HG03097 (cell line): ENCODE measurements around the gene GATM.

ENCODE experiments used
- ATAC-seq: cut with Tn5 transposase; IDR thresholded peaks from one replicate; pipeline ENCODE4 v1.9.1; 2021; ENCODE audit not compliant: unreplicated experiment, low FRiP score

GATM gene, protein sequence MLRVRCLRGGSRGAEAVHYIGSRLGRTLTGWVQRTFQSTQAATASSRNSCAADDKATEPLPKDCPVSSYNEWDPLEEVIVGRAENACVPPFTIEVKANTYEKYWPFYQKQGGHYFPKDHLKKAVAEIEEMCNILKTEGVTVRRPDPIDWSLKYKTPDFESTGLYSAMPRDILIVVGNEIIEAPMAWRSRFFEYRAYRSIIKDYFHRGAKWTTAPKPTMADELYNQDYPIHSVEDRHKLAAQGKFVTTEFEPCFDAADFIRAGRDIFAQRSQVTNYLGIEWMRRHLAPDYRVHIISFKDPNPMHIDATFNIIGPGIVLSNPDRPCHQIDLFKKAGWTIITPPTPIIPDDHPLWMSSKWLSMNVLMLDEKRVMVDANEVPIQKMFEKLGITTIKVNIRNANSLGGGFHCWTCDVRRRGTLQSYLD

DNA sequence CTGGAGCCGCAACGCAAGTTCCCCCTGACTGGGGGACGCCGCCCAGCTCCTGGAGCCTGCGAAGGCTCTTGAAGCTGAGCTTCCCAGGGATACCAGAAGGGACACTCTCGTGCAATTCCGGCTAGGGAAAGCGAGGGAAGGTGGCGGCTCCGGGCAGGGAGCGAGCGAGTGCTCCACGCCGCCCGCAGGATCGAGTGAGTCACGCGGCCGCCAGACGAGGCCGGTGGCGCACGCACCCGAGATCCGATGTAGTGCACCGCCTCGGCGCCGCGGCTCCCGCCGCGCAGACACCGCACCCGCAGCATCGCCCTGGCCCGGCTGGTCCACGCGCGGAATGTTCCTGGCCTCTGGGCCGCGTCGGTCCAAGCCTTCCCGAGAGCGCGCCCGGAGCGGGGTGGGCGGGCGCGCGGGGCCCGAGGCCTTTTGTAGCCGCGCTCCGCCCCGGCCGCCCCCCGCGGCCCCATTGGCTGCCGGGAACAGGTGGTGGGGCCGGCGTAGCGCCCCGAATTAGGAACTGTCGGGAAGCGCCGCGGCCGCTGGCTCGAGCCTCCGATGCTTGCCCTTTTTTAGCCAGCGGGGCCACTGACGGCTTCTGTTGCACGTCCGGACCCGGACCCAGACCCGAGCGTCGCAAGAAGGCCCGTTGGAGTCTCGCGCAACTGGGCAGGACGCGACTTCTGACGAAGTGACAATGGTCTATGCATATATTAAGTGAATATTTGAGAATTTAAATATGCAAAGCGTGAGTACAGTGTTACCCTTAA lies at the start of gene GATM:
TSS of gene GATM (minus strand) at position 396 of the 764 bp plus-strand sequence. CDS start at position 305, 91 bp downstream.
- ATAC-seq, result peak; percentile 74

DNA sequence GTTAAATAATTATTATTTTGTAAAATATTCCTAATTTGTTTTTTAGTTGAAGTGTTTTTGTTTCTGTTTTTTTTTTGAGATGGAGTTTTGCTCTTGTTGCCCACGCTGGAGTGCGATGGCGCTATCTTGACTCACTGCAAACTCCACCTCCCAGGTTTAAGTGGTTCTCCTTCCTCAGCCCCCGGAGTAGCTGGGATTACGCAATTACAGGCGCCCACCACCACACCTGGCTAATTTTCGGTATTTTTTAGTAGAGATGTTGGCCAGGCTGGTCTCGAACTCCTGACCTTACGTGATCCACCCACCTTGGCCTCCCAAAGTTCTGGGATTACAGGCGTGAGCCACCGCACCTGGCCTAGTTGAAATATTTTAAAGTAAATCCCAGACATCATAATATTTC lies 48.7 kb upstream of the GATM start:
- no peak for ATAC-seq

DNA sequence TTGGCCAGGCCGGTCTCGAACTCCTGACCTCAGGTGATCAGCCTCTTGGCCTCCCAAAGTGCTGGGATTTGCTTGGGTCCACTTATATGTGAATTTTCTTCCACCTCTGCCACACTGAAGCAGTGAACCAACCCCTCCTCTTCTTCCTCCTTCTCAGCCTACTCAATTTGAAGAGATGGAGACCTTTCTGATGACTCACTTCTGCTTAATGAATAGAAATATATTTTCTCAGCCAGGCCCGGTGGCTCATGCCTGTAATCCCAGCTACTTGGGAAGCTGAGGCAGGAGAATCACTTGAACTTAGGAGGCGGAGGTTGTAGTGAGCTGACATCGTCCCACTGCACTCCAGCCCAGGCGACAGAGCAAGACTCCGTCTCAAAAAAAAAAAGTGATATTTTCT lies 46.8 kb upstream of the GATM start:
- ATAC-seq, result no peak

DNA sequence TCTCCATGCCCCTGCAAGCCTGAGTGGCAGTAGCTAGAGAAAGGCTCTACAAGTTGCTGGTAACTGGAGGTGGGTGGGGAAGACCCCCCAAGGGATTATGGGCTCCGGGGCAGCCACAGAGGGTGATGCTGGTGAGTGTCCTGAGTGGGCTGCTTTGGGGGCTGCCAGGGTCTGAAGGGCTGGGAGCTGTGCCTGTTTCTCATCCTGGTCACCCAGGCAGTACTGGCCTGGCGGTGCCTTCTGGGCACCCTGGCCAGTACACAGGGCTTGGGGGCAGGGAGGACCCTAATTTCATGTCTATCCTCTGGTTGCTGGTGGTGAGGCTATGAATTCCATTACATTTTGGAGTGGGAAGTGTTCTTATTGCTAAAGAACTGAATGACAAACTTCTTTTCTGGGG lies 46.1 kb upstream of the GATM start:
- ATAC-seq, result no peak

DNA sequence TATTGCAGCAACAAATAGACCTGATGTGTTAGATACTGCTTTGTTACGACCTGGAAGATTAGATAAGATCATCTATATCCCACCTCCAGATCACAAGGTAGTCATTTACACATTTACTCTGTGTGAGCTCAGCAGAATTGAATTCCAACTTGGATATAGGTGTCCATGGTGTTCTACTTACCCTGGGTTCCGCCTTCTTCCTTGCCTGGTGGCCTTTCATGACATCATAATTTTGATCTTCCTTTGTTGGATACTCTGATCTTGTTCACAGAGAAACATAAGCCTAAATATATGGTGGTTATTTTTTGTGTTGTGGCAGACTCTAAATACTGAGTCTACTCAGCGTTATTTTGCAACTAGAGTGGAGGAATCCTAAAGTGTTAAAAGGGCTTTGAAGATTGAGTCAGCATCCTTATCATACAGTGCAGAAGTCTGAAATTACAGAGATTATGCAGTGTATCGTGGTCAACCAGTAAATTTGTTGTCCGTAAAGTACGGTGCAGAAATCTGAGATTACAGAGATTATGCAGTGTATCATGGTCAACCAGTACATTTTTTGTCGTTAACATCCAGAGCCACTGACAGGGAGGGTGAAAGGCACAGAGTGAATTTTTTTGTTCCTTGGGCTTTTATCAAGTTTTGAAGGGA lies 39.1 kb upstream of the GATM start:
- no peak for ATAC-seq

DNA sequence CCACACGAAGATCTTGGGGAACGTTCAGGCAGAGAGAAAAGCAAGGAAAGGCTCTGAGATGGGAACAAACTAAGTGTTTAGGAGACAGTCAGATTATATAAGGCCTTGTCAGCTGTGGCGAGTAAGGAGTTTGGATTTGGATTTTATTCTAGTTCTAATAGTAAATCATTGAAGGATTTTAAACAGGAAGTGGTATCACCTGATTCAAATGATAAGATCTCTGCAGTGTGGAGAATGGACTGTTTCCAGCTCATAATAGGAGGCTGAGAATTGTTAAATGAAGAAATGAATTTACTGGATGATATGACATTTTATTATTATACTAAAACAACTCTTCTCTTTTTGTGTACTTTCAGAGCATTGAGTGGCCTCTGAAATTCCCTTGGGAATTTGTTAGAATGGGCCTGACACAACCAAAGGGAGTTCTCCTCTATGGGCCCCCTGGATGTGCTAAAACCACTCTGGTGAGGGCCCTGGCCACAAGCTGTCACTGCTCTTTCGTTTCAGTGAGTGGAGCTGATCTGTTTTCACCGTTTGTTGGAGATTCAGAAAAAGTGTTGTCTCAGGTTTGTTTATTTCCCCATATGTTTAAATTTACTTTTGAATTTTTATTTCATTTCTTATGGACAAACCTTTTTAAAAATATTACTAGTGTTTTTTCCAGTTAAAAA lies 36.0 kb upstream of the GATM start:
- ATAC-seq, result no peak

DNA sequence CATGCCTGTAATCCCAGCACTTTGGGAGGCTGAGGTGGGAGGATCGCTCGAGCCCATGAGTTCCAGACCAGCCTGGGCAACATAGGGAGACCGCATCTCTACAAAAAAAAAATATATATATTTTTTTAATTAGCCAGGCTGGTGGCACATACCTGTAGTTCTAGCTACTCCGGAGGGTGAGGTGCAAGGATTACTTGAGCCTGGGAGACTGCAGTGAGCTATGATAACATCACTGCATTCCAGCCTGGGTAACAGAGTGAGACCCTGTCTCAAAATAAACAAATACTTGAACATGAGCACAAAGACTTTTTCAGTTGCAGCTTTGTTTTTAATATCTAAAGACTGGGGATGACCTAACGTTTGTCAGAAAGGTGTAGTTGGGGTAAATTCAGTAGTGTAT lies 31.3 kb upstream of the GATM start:
- ATAC-seq, result no peak

DNA sequence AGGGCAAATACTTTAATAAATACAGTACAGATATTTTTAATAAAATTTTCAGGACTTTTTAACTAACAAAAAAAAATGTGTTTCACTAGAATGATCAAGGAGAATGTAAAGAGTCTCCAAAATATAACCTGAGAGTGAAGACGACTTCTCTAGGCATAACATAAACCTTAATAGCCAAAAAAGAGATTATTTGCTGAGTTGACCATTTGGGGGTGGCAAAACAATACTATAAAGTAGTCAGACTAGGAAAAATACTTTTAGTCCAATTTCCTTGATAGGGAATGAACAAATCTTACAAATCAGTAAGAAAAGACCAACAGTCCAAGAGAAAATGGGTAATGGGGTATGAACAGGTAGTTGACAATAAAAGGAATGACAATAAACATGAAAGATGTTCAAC lies 29.4 kb upstream of the GATM start:
- ATAC-seq, result no peak

DNA sequence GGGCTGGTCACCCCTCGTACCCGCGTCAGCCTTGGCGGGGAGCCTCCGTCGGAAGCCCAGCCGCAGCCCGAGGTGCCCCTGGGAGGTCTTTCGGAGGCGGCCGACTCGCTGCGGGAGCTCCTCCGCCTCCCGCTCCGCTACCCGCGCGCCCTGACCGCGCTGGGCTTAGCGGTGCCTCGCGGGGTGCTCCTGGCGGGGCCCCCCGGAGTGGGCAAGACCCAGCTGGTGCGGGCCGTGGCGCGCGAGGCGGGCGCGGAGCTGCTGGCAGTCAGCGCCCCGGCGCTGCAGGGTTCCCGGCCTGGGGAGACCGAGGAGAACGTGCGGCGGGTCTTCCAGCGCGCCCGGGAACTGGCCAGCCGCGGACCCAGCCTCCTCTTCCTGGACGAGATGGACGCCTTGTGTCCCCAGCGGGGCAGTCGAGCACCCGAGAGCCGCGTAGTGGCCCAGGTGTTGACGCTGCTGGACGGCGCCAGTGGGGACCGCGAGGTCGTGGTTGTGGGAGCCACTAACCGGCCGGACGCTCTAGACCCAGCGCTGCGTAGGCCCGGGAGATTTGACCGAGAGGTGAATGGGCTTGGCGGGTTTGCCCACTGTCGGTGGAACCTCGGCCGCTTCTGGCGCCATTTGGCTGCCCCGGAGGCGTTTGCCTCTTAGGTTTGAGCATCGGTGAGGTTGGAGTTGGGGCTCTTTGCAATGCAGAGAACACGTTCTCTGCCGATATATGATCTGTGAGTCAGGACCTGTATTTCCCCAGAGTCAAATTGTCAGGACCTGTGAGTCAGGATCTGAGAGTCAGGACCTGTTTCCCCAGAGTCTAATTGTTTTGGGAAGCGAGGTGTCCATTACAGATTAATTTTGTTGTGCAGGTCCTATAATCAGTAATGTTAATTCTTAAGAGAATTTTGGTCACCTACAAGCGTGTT lies 24.9 kb upstream of the GATM start:
- ATAC-seq, result peak; percentile 27

DNA sequence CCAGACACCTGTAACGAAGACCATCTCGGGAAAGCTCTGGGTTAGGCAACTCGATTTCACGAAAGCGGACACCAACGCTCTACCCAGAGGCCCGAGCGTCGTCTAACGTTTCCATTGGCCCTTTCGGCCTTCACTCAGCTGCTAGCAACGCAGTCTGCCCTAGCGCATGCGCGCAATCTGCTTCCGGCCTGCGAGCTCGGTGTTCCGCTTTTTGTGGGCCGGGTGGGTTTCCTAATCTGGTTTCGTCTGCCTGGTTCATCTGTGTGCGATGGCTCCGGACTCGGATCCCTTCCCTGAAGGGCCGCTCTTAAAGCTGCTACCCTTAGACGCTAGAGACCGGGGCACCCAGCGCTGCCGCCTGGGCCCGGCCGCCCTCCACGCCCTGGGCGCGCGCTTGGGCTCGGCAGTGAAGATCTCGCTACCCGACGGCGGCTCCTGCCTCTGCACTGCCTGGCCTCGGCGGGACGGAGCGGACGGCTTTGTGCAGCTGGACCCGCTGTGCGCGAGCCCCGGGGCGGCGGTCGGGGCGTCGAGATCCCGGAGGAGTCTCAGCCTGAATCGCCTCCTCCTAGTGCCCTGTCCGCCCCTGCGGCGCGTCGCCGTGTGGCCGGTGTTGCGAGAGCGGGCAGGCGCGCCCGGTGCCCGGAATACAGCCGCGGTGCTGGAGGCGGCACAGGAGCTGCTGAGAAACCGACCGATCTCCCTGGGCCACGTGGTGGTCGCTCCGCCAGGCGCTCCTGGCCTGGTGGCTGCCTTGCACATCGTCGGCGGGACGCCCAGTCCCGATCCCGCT lies 24.0 kb upstream of the GATM start:
- peak; percentile 73 for ATAC-seq

DNA sequence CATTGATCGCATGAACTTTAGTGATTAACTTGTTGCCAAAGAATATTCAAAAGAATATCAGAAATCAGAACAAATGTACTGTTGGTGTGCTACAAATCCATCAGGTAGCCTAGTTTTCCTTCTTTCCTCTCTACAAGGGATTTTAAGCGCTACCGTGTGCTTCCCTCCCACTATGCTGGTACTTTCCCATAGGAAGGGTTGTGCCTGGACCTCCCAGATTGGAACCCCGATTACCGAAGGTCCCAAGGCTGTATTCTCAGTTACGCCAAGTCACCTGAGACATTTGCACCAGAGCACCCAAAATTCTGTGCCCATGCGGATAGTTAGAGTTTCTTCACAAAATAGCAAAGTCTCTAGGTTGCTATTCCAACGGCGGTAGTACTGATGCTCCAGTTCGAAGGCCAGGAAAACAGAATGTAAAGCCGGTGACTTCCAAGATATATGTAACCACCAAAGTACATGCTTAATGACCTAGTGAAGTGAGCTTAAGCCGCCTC lies 23.4 kb upstream of the GATM start:
- peak; percentile 17 for ATAC-seq

DNA sequence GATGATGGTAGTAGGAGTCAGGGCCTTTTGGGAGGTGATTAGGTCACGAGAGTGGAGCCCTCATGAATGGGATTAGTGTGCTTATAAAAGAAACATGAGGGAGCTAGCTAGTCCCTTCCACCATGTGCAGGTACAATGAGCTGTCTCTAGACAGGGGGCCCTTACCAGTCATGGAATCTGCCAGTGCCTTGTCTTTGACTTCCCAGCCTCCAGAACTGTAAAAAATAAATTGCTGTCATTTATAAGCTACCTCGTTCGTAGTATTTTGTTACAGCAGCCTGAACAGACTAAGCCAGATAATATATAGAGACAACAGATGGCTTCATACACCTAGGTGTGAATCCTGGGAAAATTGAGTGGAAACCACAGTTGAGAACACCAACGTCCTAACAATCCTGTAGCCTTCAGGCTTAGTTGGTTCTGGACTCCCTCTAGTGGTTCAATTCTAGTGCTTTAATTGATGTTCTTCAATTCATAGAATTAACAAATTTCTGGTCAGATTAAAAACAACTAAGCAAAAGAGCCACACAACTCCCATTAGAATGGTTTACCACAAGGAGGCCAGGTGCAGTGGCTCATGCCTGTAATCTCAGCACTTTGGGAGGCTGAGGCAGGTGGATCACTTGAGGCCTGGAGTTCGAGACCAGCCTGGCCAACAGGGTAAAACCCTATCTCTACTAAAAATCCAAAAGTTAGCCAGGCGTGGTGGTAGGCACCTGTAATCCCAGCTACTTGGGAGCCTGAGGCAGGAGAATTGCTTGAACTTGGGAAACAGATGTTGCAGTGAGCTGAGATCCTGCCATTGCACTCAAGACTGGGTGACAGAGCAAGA lies 21.3 kb upstream of the GATM start:
- no peak for ATAC-seq

DNA sequence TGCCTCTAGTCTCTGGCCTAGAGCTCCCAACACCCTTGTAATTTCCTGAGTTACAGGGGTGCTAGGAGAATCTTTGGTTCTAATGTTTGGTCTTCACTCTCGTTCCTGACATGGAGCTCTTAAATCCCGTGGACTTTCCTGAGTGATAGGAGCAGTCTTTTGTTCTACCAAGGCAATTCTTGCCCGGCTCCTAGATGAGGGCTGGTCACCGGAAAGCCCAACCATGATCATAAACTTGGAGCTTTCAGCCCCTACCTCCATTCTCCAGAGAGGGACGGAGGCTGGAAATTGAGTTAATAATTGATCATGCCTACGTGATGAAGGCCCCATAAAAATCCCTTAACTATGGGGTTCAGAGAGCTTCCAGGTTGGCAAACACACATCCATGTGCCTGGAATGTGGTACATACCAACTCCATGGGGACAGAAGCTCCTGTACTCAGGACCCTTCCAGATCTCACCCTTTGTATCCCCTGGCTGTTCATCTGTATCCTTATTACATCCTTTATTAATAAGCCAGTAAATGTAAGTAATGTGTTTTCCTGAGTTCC lies 18.8 kb upstream of the GATM start:
- ATAC-seq, result no peak

DNA sequence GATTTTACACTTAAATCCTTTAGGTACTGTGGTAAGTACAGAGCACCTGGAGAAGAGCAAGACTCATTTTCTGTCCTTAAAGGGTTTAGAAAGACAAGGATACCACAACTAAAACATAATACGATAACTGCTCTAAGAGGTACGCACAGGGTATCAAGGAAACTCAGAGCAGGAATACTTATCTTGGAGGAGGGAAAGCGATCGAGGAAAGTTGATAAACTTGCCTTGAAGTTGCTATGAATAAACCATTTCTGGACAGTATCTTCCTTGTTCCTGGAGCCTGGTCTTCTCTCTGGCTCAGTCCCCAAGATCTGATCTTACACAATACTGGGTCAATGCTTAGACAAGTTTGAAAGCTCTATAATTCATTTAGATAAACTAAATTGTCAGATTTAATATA lies 17.6 kb upstream of the GATM start:
- ATAC-seq, result no peak

DNA sequence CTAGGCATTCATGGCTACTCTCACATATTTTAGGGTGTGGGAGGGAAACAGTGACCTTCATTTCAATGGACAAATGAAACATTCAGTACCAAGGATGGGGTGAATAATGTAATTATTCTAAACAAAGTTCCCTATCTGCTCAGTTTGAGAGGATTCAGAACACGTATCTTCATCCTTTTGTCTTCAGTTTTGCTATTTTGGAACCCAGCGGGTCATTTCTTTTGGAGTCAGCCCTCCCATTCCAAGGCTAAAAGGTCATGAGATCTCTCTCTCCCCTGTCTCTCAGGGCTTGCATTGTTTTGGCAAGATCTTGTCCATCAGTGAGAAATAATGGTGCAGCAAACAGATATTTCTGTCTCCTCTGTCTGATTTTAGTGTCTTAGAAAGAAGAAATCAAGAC lies 16.3 kb upstream of the GATM start:
- ATAC-seq, result no peak

DNA sequence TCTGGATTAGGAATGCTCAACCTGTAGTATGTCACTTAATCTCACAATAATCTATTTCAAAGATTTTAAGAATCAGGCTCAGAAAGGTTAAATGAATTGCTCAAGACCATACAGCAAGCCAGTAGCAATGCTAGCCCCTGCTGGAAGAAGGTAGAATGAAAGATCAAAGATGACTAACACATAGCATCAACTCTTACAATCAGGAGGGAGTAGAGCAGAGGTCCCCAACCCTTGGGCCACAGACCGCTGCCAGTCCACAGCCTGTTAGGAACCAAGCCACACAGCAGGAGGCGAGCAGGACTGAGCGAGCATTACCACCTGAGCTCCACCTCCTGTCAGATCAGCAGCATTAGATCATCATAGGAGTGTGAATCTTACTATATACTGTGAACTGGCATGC lies 15.5 kb upstream of the GATM start:
- ATAC-seq, result no peak

DNA sequence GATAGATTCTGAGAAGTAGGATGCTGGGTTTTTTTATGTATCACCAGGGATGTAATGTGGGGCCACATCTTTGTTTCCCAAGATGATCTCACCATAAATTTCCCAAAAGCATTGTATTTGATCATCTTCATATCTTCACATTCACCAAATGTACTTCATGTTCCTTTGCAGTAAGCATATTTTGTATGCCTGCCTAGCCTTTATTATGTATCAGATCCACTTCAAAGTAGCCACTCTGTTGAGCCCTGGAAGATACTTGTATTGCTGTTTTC lies 14.2 kb upstream of the GATM start:
- ATAC-seq, result no peak
